Measurements from ENCODE around the gene PDE4D.

PDE4D gene

DNA sequence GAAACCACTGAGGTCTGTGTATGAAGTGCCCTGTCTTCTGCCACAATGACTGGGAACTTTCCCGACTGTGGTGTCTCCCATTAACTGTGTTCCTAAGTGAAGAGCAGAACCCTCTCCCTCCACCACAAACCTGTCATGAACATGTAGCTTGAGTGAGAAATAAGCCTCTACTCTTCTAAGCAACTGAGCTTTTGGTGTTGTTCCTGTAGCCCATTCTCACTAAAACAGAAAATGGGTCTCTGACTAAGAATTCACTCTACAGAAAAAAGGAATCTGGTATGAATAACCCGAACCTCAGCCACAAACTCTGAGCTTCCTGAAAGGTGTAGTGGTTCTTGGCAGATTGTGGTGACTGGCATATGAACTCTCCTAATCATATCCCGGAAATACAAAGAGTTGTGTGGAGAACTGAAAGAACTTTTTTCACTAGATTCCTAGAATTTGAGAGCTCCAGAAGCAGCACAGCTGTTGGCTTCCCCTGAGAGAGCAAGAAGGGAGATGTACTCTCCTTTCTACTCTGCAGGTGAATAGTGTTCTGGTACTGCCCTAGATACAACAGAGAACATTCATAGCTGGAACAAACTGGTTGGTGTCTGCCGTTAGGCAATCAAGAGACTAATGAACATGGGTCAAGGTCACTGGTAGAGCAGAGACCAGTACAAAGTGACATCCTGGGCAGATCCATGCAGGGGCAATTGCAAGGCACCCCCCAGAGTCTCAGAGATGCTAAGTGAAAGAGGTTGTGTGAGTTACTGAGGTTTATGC lies 283.8 kb downstream of the PDE4D start:
- DNase-seq (ENCODE audit: low read depth): no peak
- TF ChIP-seq, protein P1, sequence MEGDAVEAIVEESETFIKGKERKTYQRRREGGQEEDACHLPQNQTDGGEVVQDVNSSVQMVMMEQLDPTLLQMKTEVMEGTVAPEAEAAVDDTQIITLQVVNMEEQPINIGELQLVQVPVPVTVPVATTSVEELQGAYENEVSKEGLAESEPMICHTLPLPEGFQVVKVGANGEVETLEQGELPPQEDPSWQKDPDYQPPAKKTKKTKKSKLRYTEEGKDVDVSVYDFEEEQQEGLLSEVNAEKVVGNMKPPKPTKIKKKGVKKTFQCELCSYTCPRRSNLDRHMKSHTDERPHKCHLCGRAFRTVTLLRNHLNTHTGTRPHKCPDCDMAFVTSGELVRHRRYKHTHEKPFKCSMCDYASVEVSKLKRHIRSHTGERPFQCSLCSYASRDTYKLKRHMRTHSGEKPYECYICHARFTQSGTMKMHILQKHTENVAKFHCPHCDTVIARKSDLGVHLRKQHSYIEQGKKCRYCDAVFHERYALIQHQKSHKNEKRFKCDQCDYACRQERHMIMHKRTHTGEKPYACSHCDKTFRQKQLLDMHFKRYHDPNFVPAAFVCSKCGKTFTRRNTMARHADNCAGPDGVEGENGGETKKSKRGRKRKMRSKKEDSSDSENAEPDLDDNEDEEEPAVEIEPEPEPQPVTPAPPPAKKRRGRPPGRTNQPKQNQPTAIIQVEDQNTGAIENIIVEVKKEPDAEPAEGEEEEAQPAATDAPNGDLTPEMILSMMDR (conservative IDR thresholded peaks at IDR 0.05; ENCODE audit: low read depth, low read length): no peak

DNA sequence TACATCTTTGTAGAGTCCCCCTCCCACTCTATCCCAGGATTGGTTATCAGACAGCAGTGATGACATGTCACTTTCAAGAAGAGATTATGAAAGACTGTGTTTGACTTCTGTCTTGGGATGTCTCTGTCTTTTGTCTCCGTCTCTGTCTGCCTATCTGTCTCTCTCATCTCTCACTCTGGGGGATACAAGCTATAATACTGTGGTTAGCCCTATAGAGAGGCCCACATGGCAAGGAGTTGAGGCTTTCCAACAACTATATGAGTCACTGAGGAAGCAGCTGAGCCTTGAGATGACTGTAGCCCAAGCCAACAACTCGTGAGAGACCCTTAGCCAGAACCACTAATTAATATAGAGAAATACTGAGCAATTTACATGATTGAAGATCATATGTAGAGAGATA lies 284.8 kb downstream of the PDE4D start:
- H3K4me3 ChIP-seq (ENCODE audit: low read depth, low read length): no peak overlapping the region
- DNase-seq (ENCODE audit: low read depth): peak; percentile 66

More for the DNA sequence above, 283.8 kb downstream of the PDE4D start:
- no peak overlapping the region for H3K4me3 ChIP-seq (ENCODE audit: low read depth, low read length)

DNA sequence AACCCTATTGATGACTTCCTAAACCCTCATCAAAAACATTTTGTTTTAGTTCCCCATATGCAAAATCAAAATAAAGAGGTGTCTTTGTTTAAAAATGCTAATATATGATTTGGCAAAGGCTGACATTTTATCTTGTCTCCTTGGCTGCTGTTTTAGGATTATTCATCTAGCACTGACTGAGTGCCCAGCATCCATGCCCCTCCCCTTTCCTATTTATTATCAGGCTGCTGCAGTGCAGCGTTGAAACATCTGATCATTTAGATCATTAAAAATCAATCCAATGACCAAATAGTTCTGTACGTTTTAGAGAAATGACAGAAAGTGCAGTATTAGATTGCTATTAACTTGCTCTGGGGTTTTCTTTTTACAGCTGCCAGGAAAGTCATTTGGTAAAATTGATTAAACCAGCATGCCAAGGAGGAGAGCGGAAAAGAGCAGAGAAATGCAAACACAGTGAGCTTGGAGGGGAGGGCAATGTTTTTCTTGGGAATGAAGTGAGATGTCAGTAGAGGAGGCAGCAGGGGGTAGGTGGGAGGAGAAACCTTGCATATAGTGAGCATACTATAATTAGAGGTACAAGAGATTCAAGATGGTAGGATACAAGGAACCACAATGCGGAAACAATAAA lies 286.3 kb downstream of the PDE4D start:
- no peak overlapping the region for H3K4me3 ChIP-seq (ENCODE audit: low read depth, low read length)
- peak; percentile 21 for DNase-seq (ENCODE audit: low read depth)
- TF ChIP-seq, protein P1 (conservative IDR thresholded peaks at IDR 0.05; ENCODE audit: low read depth, low read length): no peak

More for the DNA sequence above, 284.8 kb downstream of the PDE4D start:
- TF ChIP-seq, protein P1 (conservative IDR thresholded peaks at IDR 0.05; ENCODE audit: low read depth, low read length): no peak

DNA sequence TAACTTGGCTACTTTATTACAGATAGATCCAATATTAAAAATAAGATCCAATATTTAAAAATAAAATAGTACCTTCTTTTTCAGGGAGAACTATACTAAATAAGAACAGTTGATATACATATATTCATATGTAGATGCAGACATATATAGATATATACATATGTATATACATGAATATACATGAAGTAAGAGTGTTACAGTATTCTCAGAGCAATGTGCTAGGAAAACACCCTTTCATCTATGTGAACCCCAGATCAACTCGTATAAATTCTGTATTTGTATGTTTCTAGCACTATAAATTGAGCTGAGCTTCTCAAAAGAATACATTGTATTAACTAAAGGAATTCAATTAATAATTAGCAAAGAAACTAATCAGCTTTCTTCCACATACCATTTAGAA lies 287.6 kb downstream of the PDE4D start:
- no peak for DNase-seq (ENCODE audit: low read depth)
- TF ChIP-seq, protein P1 (conservative IDR thresholded peaks at IDR 0.05; ENCODE audit: low read depth, low read length): no peak
- no peak overlapping the region for H3K4me3 ChIP-seq (ENCODE audit: low read depth, low read length)

DNA sequence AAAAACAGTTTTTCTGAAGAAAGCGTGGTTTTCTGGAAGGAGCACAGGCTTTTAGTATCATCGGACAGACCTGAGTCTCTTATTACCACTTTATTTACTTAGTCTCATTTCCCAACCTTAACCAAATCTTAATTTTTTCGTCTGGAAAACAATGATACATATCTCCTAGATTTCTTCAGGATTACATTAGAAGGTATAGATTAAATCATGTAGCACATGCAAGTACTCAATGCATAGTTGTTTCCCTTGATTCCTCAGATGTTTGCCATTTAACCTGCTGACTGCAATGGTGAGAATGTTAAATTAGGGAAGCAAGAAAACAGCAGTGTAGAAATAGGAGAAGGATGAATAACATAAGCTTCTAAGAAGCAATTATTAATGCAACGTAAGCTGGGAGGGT lies 289.4 kb downstream of the PDE4D start:
- TF ChIP-seq, protein P1 (conservative IDR thresholded peaks at IDR 0.05; ENCODE audit: low read depth, low read length): no peak
- DNase-seq (ENCODE audit: low read depth): no peak
- no peak overlapping the region for H3K4me3 ChIP-seq (ENCODE audit: low read depth, low read length)

DNA sequence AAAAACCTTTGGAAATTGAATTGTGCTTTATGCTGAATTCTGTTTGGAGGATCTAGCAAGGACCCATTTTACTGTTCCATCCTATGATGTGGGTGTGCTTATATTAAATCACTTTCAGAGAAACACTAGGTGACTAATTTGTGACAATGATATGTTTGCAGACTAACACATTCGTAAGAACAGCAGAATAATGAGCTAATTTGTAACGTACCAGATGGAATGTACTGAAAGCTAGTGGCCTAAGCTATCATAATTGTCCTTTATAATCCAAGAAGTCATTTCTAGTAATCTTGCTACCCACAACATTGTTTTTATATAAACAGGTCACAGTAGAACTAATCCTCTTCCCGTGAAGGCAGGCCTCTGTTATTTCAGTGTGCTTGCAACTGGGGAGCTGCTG lies 292.5 kb downstream of the PDE4D start:
- TF ChIP-seq, protein P1 (conservative IDR thresholded peaks at IDR 0.05; ENCODE audit: low read depth, low read length): no peak
- no peak overlapping the region for H3K4me3 ChIP-seq (ENCODE audit: low read depth, low read length)
- no peak for DNase-seq (ENCODE audit: low read depth)
